Activated T-helper 2 cell treated with anti-CD3 and anti-CD28 coated beads, Interferon-gamma antibody, Interleukin-2, Interleukin-4, amounts not matched to agents 10 μg/mL and 5 μg/mL and 100 μg/mL, durations not matched to agents 14 hours and 24 hours and 36 hours (primary cell): ENCODE data around the gene SLC41A1. TPM values are rescaled to one million over a fixed set of nuclear protein-coding genes. Genes with fewer than 3 reads are reported as not detected.
"Not testable (repeated sequence)": the region's sequence is repeated elsewhere in the genome, so short reads cannot be mapped to it uniquely, and the experiment has no call there.

Experiments used
- DNase-seq: peaks from one replicate; pipeline ENCODE4 v3.0.0; 2021; ENCODE audit warnings: low spot score
- H3K27ac Mint-ChIP-seq: one replicate; pipeline ENCODE4 v1.8.0; 2021; ENCODE audit warnings: mixed read lengths
- H3K27me3 Mint-ChIP-seq: one replicate; pipeline ENCODE4 v1.8.0; 2021; ENCODE audit warnings: low read depth, mixed read lengths
- H3K36me3 Mint-ChIP-seq: one replicate; pipeline ENCODE4 v1.8.0; 2021; ENCODE audit warnings: low read depth, mixed read lengths
- H3K4me1 Mint-ChIP-seq: one replicate; pipeline ENCODE4 v1.8.0; 2021; ENCODE audit warnings: low read depth, mixed read lengths
- H3K4me3 Mint-ChIP-seq: one replicate; pipeline ENCODE4 v1.8.0; 2021; ENCODE audit warnings: low read depth, mild to moderate bottlenecking, moderate library complexity, mixed read lengths
- H3K9me3 Mint-ChIP-seq: one replicate; pipeline ENCODE4 v1.8.0; 2021; ENCODE audit warnings: mixed read lengths
- intact Hi-C: fragments of 100-400 bp; cut with micrococcal nuclease; formaldehyde crosslinking; loops from one replicate; pipeline ENCODE4 v1.15.1; 2023
- total RNA-seq: library from RNA; stranded (reverse); gene quantifications from 2 replicates; pipeline ENCODE4 v1.2.3, GENCODE V29; 2022

SLC41A1 gene
- total RNA-seq, 1 donor from 2014 or later, result 46.9 TPM

- Mint-ChIP-seq H3K4me1 (peaks cover 7% of the 10 kb centered on the region), H3K9me3 (no peaks in the 10 kb centered on the region), H3K27me3 (no peaks in the 10 kb centered on the region), H3K4me3 (no peak overlapping the region), H3K36me3 (no peaks in the 10 kb centered on the region), H3K27ac (no peak overlapping the region)
- intact Hi-C loops, result no loop called here
- no peak for DNase-seq
Measured at GRCh38 chr1:205837382-205837970, 24.5 kb upstream of the SLC41A1 start.

GRCh38 chr1:205834751-205835150 lies 21.8 kb upstream of the SLC41A1 start:
- no peaks in the 10 kb centered on the region for H3K27me3 Mint-ChIP-seq
- intact Hi-C loops, result no loop called here
- no peaks in the 10 kb centered on the region for H3K4me1 Mint-ChIP-seq
- no peak overlapping the region for H3K27ac Mint-ChIP-seq
- DNase-seq, result no peak
- no peak overlapping the region for H3K4me3 Mint-ChIP-seq
- H3K9me3 Mint-ChIP-seq, result no peaks in the 10 kb centered on the region
- H3K36me3 Mint-ChIP-seq, result no peaks in the 10 kb centered on the region

- Mint-ChIP-seq H3K9me3 (no peaks in the 10 kb centered on the region), H3K27me3 (no peaks in the 10 kb centered on the region), H3K4me3 (no peak overlapping the region), H3K27ac (no peak overlapping the region), H3K4me1 (no peaks in the 10 kb centered on the region), H3K36me3 (no peaks in the 10 kb centered on the region)
- no peak for DNase-seq
- intact Hi-C loops, result no loop called here
Measured at GRCh38 chr1:205832326-205832751, 19.3 kb upstream of the SLC41A1 start.

- no peak for DNase-seq
- Mint-ChIP-seq H3K27me3 (no peaks in the 10 kb centered on the region), H3K27ac (no peak overlapping the region), H3K4me3 (no peak overlapping the region), H3K36me3 (peaks cover 9% of the 10 kb centered on the region), H3K4me1 (peaks cover 25% of the 10 kb centered on the region), H3K9me3 (peaks cover 7% of the 10 kb centered on the region)
- intact Hi-C loops, result no loop called here
Measured at GRCh38 chr1:205827623-205828022, 14.6 kb upstream of the SLC41A1 start.

DNA sequence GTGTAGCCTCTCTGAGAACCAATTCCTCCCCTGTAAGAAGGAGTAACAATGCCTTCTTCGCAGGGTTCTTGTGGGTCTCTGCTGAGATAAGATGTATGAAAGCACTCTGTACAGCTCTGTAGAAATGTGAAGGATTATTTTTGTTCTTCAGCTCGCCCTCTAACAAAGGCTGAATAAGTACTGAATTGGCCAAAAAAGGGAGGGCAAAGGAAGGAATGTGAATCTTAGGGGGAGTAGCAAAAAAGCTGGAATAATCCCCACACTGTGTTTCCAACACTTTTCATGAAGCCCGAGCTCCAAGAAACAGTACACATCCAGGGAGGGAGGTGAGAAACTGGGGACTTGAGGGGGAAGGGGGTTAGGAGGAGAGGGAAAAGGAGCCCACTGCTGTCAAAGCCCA lies 14.0 kb upstream of the SLC41A1 start:
- H3K27ac Mint-ChIP-seq, result no peak overlapping the region
- no peak for DNase-seq
- peaks cover 9% of the 10 kb centered on the region for H3K36me3 Mint-ChIP-seq
- intact Hi-C loops, result no loop called here
- no peak overlapping the region for H3K4me3 Mint-ChIP-seq
- H3K9me3 Mint-ChIP-seq, result peaks cover 10% of the 10 kb centered on the region
- no peaks in the 10 kb centered on the region for H3K27me3 Mint-ChIP-seq
- H3K4me1 Mint-ChIP-seq, result peaks cover 31% of the 10 kb centered on the region

DNA sequence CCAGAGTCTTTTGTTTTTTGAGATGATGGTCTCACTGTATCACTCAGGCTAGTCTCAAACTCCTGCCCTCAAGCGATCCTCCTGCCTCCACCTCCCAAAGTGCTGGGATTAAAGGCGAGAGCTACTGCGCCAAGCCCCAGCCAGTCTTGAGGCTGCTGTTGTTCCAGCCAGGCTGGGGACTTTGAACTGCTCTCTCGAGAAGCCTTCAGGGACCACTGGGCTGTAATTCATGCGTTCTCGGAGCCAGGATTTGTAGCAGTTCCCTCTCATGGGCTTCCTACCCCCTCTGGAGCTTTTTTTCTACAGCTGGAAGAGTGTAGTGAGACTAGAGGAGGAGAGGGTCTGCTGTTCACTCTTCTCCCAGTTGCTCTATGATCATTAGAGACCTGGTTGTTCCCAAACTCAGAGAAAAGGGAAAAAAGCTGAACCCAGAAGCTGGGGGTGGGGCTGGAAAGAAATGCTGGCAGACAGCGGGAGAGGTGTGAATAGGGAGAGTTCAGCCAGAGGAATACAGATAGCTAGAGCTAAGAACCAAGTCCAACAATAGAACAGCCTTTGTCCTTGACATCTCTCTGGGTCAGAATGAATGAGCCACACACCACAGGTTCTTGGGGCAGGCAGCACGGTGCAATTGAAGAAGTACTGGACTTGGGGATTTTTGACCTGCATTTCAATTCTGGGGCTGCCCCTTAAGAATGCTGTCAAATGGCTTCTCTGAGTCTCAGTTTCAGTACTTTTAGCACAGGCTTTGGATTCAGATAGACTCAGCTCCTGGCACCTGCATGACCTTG lies 13.2 kb upstream of the SLC41A1 start:
- Mint-ChIP-seq H3K4me1 (peaks cover 32% of the 10 kb centered on the region), H3K27ac (no peak overlapping the region), H3K4me3 (no peak overlapping the region), H3K36me3 (peaks cover 9% of the 10 kb centered on the region), H3K27me3 (no peaks in the 10 kb centered on the region), H3K9me3 (peaks cover 10% of the 10 kb centered on the region)
- intact Hi-C loops, result no loop called here
- DNase-seq, result no peak

DNA sequence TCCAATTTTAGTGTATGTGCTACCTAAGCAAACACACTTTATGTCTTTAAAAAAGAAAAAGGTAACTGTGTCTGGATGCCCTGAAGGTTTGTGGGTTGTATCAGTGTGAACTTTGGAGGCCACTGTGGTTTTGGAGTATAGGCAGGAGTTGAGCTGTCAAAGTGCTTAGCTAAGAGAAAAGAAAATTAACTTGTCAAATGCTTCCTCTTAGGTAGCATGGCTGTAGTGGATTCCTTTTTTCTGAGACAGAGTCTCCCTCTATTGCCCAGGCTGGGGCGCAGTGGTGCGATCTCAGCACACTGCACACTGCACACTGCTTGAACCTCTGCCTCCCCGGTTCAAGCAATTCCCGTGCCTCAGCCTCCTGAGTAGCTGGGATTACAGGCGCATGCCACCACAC lies 11.2 kb upstream of the SLC41A1 start:
- Mint-ChIP-seq H3K36me3 (peaks cover 9% of the 10 kb centered on the region), H3K4me3 (no peak overlapping the region), H3K27ac (peak overlapping the region; percentile 63), H3K27me3 (no peaks in the 10 kb centered on the region), H3K4me1 (peaks cover 32% of the 10 kb centered on the region), H3K9me3 (peaks cover 10% of the 10 kb centered on the region)
- intact Hi-C loops, result no loop called here
- no peak for DNase-seq

- Mint-ChIP-seq H3K4me1 (peaks cover 32% of the 10 kb centered on the region), H3K9me3 (peaks cover 10% of the 10 kb centered on the region), H3K4me3 (peak overlapping the region; percentile 28), H3K27ac (peak overlapping the region; percentile 36)
- DNase-seq, H3K36me3 Mint-ChIP-seq, H3K27me3 Mint-ChIP-seq: not testable (repeated sequence)
- intact Hi-C loops, result loop anchor here (1.0 kb wide), 1 partner anchor 10 kb away; the partner anchor contains the start of gene SLC41A1
Measured at GRCh38 chr1:205823260-205823659, 10.3 kb upstream of the SLC41A1 start.

DNA sequence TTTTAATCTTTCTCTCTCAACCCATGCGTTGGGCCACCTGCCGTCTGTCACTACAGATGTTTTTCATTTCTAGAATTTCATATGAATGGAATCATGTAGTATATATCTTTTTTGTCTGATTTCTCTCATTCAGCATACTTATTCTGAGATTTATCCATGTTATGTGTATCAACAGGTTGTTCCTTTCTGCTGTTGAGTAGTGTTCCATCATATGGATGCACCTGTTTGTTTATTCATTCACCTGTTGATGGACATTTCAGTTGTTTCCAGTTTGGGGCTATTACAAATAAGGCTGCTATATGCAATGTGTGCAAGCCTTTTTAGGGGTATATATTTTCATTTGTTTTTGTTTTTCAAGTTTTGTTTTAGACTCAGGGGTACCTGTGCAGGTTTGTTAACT lies 9.4 kb upstream of the SLC41A1 start:
- peaks cover 32% of the 10 kb centered on the region for H3K4me1 Mint-ChIP-seq
- H3K4me3 Mint-ChIP-seq, result no peak overlapping the region
- H3K36me3 Mint-ChIP-seq, result peaks cover 9% of the 10 kb centered on the region
- H3K27me3 Mint-ChIP-seq, result no peaks in the 10 kb centered on the region
- H3K27ac Mint-ChIP-seq, result no peak overlapping the region
- peaks cover 10% of the 10 kb centered on the region for H3K9me3 Mint-ChIP-seq
- intact Hi-C loops, result no loop called here
- no peak for DNase-seq

GRCh38 chr1:205817988-205818387 lies 5.0 kb upstream of the SLC41A1 start:
- no peaks in the 10 kb centered on the region for H3K36me3 Mint-ChIP-seq
- H3K4me1 Mint-ChIP-seq, result peaks cover 22% of the 10 kb centered on the region
- DNase-seq, result no peak
- H3K27ac Mint-ChIP-seq, result no peak overlapping the region
- no peaks in the 10 kb centered on the region for H3K27me3 Mint-ChIP-seq
- H3K9me3 Mint-ChIP-seq, result peaks cover 3% of the 10 kb centered on the region
- intact Hi-C loops, result no loop called here
- no peak overlapping the region for H3K4me3 Mint-ChIP-seq

- Mint-ChIP-seq H3K4me3 (no peak overlapping the region), H3K4me1 (peaks cover 17% of the 10 kb centered on the region), H3K9me3 (peaks cover 3% of the 10 kb centered on the region), H3K27ac (no peak overlapping the region), H3K27me3 (no peaks in the 10 kb centered on the region), H3K36me3 (no peaks in the 10 kb centered on the region)
- DNase-seq, result no peak
- intact Hi-C loops, result no loop called here
Measured at GRCh38 chr1:205817364-205817763, 4.4 kb upstream of the SLC41A1 start.

DNA sequence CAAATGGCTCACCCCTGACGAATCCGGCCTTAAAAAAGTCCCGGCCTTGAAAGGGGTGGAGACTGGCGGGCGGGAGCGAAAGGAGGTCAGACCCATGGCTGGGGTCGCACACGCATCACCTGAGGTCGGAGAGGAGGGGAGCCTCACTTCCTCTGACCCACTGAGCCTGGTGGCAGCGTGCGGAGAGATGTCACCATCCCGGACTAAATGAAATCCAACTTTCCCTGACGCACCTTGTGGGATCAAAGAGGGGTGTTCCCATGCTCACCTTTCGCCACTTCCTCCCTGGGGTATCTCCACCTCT lies 709 bp upstream of the SLC41A1 start:
- peaks cover 40% of the 10 kb centered on the region for H3K4me1 Mint-ChIP-seq
- DNase-seq, result no peak
- no peaks in the 10 kb centered on the region for H3K27me3 Mint-ChIP-seq
- H3K4me3 Mint-ChIP-seq, result peak overlapping the region; percentile 90
- H3K9me3 Mint-ChIP-seq, result no peaks in the 10 kb centered on the region
- intact Hi-C loops, result loop anchor here (1.0 to 5.0 kb wide), 4 partner anchors 10 to 65 kb away; partner anchors contain the start of gene PM20D1
- H3K27ac Mint-ChIP-seq, result peak overlapping the region; percentile 86
- H3K36me3 Mint-ChIP-seq, result peaks cover 21% of the 10 kb centered on the region

DNA sequence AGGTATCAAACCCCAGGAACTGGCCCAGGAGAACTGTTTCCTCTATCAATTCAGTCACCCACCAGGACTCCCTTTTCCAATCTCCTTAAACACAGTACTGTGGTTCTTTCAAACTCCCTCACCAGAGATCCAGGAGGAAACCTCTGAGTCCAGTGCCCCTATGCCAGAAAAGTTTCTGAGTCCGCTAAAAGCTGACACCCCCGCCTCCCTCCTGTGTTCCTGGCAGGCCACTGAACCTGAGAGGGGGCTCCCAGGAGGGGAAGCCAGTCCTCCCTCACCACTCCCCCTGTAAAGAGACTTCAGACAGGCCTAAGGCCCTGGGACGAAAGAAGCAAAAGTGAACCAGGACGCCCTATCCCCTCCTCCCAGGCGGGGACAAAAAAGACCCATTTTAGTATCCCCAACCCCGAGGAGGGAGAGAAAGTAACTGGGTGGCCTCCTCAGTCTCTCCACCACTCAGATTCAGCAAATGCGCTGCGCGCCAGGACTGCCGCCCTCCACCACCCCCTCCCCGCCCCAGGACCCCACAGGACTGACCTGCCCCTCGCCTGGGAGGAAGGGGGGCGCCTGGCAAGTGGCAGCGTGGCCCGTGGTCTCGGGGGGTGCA lies 624 bp downstream of the SLC41A1 start:
- H3K4me3 Mint-ChIP-seq, result peak overlapping the region; percentile 93
- peaks cover 31% of the 10 kb centered on the region for H3K36me3 Mint-ChIP-seq
- DNase-seq, result no peak
- H3K9me3 Mint-ChIP-seq, result no peaks in the 10 kb centered on the region
- peak overlapping the region; percentile 82 for H3K27ac Mint-ChIP-seq
- intact Hi-C loops, result loop anchor here (2.0 to 5.0 kb wide), 2 partner anchors 40 to 64 kb away; partner anchors contain the start of gene PM20D1
- peaks cover 45% of the 10 kb centered on the region for H3K4me1 Mint-ChIP-seq
- no peaks in the 10 kb centered on the region for H3K27me3 Mint-ChIP-seq
